Cardiac muscle cell (in vitro differentiated cells and primary cell): ENCODE results near the gene GNAL. TPM values are rescaled to one million over a fixed set of nuclear protein-coding genes. Genes with fewer than 3 reads are reported as not detected.
"Not testable (repeated sequence)": the region's sequence is repeated elsewhere in the genome, so short reads cannot be mapped to it uniquely, and the experiment has no call there.

Experiments used
- DNase-seq, 2 donors: peaks; one replicate each; pipeline versions ENCODE4 v3.0.0 to v3.0.0-alpha.2; 2010 to 2017; ENCODE audit warnings: low read depth in 1 of 2, low spot score in 1 of 2
- H3K27ac ChIP-seq: fragments of 200-600 bp; sonication (generic); 2 replicates; pipeline ENCODE4 v1.5.1; 2016
- H3K27me3 ChIP-seq: fragments of 200-600 bp; sonication (generic); 2 replicates; pipeline ENCODE4 v1.6.0; 2016; ENCODE audit warnings: control low read depth
- H3K36me3 ChIP-seq: fragments of 200-600 bp; sonication (generic); 2 replicates; pipeline ENCODE4 v1.5.1; 2016; ENCODE audit warnings: control low read depth
- H3K4me1 ChIP-seq: fragments of 200-600 bp; sonication (generic); 2 replicates; pipeline ENCODE4 v1.8.1; 2017; ENCODE audit warnings: low read depth, mild to moderate bottlenecking, mixed run types
- H3K4me3 ChIP-seq: fragments of 200-600 bp; sonication (generic); 2 replicates; pipeline ENCODE4 v1.5.1; 2016; ENCODE audit warnings: mild to moderate bottlenecking
- H3K9me3 ChIP-seq: fragments of 200-600 bp; sonication (generic); 2 replicates; pipeline ENCODE4 v1.5.1; 2017; ENCODE audit warnings: low read depth, mild to moderate bottlenecking, control low read depth
- polyA plus RNA-seq: library from polyadenylated mRNA; unstranded; fragments of >200 nt; fragmentation: Nextera tagmentation; extraction: Ambion mirVana; gene quantifications from 2 replicates; pipeline ENCODE4 v1.2.1, GENCODE V29; 2016
- total RNA-seq: library from RNA; depleted of rRNA; stranded (reverse); fragments of >200 nt; gene quantifications from 2 replicates; pipeline ENCODE4 v1.2.3, GENCODE V29; 2016
- TF ChIP-seq, protein P1 (sequence below): IDR thresholded peaks from 2 replicates; pipeline ENCODE4 v1.5.1; 2012; ENCODE audit warnings: low read depth, mild to moderate bottlenecking, low read length

The GNAL gene
- total and polyA plus RNA-seq, 2 experiments from 2014 or later = 10.4 to 10.6 TPM

DNA sequence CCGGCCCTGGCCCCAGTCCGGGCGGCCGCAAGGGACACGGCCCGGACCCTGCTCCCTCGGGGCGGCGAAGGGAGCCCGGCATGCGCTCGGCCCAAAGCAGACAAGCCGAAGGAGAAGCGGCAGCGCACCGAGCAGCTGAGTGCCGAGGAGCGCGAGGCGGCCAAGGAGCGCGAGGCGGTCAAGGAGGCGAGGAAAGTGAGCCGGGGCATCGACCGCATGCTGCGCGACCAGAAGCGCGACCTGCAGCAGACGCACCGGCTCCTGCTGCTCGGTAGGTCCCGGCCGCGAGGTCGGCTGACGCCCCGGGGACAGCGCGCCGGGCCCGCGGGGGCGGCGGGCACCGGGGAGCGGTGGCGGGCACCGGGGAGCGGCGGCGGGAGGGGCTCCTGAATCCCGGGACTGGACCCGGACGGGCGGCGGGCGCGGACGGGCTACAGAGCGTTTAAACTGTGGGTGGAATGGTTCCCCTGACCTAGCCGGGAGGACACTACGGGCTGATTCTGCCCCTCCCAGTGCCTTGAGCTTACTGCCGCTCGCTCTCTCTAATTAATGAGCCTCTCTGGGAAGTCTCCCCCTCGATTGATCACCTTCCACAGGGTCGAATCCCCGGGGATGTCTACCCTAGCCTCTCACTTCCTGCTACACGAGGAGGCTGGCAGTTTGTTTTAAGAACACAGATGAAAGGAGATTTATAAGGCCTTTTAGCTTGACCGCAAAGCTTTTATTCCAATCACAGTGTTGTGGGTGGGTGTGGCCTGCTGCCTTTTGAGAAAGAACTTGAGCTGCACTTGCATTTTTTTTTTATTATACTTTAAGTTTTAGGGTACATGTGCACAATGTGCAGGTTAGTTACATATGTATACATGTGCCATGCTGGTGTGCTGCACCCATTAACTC lies 853 bp downstream of the GNAL start:
- H3K27ac ChIP-seq = no peak overlapping the region
- H3K4me3 ChIP-seq = peak overlapping the region; percentile 44
- no peaks in the 10 kb centered on the region for H3K4me1 ChIP-seq
- peak; percentile 39 to 69 for DNase-seq
- TF ChIP-seq, protein P1, sequence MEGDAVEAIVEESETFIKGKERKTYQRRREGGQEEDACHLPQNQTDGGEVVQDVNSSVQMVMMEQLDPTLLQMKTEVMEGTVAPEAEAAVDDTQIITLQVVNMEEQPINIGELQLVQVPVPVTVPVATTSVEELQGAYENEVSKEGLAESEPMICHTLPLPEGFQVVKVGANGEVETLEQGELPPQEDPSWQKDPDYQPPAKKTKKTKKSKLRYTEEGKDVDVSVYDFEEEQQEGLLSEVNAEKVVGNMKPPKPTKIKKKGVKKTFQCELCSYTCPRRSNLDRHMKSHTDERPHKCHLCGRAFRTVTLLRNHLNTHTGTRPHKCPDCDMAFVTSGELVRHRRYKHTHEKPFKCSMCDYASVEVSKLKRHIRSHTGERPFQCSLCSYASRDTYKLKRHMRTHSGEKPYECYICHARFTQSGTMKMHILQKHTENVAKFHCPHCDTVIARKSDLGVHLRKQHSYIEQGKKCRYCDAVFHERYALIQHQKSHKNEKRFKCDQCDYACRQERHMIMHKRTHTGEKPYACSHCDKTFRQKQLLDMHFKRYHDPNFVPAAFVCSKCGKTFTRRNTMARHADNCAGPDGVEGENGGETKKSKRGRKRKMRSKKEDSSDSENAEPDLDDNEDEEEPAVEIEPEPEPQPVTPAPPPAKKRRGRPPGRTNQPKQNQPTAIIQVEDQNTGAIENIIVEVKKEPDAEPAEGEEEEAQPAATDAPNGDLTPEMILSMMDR = no peak
- H3K27me3 ChIP-seq = peaks cover 8% of the 10 kb centered on the region
- H3K9me3 ChIP-seq = no peaks in the 10 kb centered on the region
- no peaks in the 10 kb centered on the region for H3K36me3 ChIP-seq

DNA sequence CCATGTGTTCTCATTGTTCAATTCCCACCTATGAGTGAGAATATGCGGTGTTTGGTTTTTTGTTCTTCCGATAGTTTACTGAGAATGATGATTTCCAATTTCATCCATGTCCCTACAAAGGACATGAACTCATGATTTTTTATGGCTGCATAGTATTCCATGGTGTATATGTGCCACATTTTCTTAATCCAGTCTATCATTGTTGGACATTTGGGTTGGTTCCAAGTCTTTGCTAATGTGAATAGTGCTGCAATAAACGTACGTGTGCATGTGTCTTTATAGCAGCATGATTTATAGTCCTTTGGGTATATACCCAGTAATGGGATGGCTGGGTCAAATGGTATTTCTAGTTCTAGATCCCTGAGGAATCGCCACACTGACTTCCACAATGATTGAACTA lies 1.6 kb downstream of the GNAL start:
- not testable (repeated sequence) for H3K4me3 ChIP-seq, DNase-seq, H3K36me3 ChIP-seq, H3K4me1 ChIP-seq, H3K27me3 ChIP-seq, H3K9me3 ChIP-seq, H3K27ac ChIP-seq

DNA sequence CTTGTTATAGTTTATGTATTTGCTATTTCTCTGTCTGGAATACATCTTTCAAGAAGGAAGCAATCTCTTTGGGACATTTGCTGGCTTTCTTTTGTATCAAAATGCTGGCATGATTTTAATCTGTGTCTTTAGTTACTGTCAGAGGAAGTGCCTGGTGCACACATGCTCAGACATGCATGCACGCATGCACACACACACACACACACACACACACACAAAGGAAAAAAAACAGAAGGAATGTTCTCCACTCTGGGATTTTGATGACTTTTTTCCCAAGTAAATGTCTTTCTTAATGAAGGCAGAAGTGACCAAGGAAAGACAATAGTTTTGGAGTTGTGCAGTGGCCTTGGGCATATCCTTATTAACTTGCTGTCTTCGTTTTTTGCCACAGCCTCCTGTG lies 6.7 kb downstream of the GNAL start:
- TF ChIP-seq, protein P1 = no peak

DNA sequence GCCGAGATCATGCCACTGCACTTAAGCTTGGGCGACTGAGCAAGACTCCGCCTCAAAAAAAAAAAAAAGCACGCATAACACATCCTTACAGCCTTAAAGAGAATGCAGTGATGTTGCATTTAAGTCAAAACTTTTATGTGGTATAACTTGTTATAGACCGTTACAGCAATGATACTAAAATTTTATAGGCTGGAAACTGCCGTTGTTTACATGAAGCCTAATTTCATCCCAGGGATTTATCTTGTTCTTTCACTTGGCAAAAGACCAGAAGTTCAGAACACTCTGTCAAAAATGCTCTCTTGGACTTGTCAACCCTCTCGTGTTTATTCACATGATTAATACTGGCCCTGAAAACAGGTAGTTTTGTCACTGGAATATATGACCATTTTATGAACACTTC lies 7.4 kb downstream of the GNAL start:
- Histone ChIP-seq H3K27me3 (no peaks in the 10 kb centered on the region), H3K4me1 (no peaks in the 10 kb centered on the region), H3K9me3 (no peaks in the 10 kb centered on the region), H3K36me3 (no peaks in the 10 kb centered on the region), H3K27ac (no peak overlapping the region), H3K4me3 (no peak overlapping the region)
- TF ChIP-seq, protein P1 = no peak
- no peak for DNase-seq

More for the DNA sequence above, 6.7 kb downstream of the GNAL start:
- Histone ChIP-seq H3K4me1 (no peaks in the 10 kb centered on the region), H3K36me3 (no peaks in the 10 kb centered on the region), H3K9me3 (no peaks in the 10 kb centered on the region), H3K27me3 (no peaks in the 10 kb centered on the region), H3K4me3 (no peak overlapping the region), H3K27ac (no peak overlapping the region)
- no peak for DNase-seq

DNA sequence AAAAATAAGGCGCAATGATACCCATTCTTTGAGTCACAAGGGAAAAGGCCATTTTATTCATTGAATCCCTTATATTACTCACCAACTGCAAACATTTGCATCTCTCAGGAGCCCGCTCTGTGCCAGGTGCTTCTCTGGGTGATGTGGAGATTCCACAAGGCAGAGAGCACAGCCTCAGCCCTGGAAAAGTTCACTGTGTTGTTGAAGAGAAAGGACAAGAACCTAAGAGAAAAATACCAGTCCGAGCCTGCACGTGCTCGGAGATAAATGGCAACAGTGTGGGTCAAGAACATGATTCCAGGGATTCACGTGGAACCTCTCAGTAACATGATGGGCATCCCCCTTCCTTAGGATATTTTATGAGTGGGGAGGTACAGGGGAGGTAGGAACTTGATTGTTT lies 11.8 kb downstream of the GNAL start:
- no peaks in the 10 kb centered on the region for H3K27me3 ChIP-seq

DNA sequence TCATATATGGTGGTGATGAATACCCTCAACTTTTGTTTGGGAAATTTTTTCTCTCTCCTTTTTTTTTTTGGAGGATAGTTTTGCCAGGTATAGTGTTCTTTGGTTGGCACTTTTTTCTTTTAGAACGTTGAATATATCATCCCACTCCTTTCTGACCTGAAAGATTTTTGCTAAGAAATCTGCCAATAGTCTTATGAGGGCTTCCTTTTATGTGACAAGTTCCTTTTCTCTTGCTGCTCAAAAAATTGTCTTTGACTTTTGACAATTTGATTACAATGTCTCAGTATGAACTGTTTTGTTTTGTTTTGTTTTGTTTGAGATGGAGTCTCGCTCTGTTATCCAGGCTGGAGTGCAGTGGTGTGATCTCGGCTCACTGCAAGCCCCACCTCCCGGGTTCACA lies 21.5 kb downstream of the GNAL start:
- TF ChIP-seq, protein P1 = no peak
- H3K36me3 ChIP-seq = no peaks in the 10 kb centered on the region
- no peaks in the 10 kb centered on the region for H3K27me3 ChIP-seq
- no peak overlapping the region for H3K4me3 ChIP-seq
- no peak overlapping the region for H3K27ac ChIP-seq
- H3K9me3 ChIP-seq = no peaks in the 10 kb centered on the region
- DNase-seq = no peak
- H3K4me1 ChIP-seq = no peaks in the 10 kb centered on the region

More for the DNA sequence above, 11.8 kb downstream of the GNAL start:
- Histone ChIP-seq H3K9me3 (no peaks in the 10 kb centered on the region), H3K4me1 (no peaks in the 10 kb centered on the region), H3K36me3 (no peaks in the 10 kb centered on the region), H3K27ac (no peak overlapping the region), H3K4me3 (no peak overlapping the region)
- DNase-seq = no peak
- TF ChIP-seq, protein P1 = no peak
